Activated naive CD8-positive, alpha-beta T cell treated with anti-CD3 and anti-CD28 coated beads, Interleukin-2, amount 50 U/mL, for 24 hours (primary cell): ENCODE results near the gene PPBP.

Experiments
- ATAC-seq: fragments of 150-1000 bp; cut with Tn5 transposase; one replicate; pipeline ENCODE4 v1.10.0; 2021
- DNase-seq: peaks from one replicate; pipeline ENCODE4 v3.0.0; 2021
- H3K27ac Mint-ChIP-seq: one replicate; pipeline ENCODE4 v1.8.0; 2021; ENCODE audit warnings: mild to moderate bottlenecking, mixed read lengths
- H3K27me3 Mint-ChIP-seq: one replicate; pipeline ENCODE4 v1.8.0; 2021; ENCODE audit warnings: mixed read lengths
- H3K36me3 Mint-ChIP-seq: one replicate; pipeline ENCODE4 v1.8.0; 2021; ENCODE audit warnings: low read depth, mixed read lengths
- H3K4me1 Mint-ChIP-seq: one replicate; pipeline ENCODE4 v1.8.0; 2021; ENCODE audit warnings: mixed read lengths
- H3K4me3 Mint-ChIP-seq: one replicate; pipeline ENCODE4 v1.8.0; 2021; ENCODE audit warnings: mild to moderate bottlenecking, moderate library complexity, mixed read lengths
- H3K9me3 Mint-ChIP-seq: one replicate; pipeline ENCODE4 v1.8.0; 2021; ENCODE audit warnings: mixed read lengths

PPBP gene, protein sequence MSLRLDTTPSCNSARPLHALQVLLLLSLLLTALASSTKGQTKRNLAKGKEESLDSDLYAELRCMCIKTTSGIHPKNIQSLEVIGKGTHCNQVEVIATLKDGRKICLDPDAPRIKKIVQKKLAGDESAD

GRCh38 chr4:73988061-73988460, at the start of gene PPBP:
Gene PPBP, minus strand, starts transcription at chr4:73988190. Its CDS starts 87 bp downstream, at chr4:73988103.
- no peak for ATAC-seq
- peaks cover 2% of the 10 kb centered on the region for H3K27me3 Mint-ChIP-seq
- H3K9me3 Mint-ChIP-seq = peaks cover 3% of the 10 kb centered on the region
- H3K36me3 Mint-ChIP-seq = no peaks in the 10 kb centered on the region
- no peak within 1 kb of the TSS for H3K27ac Mint-ChIP-seq
- DNase-seq = no peak
- H3K4me1 Mint-ChIP-seq = no peaks in the 10 kb centered on the region
- H3K4me3 Mint-ChIP-seq = no peak within 1 kb of the TSS

DNA sequence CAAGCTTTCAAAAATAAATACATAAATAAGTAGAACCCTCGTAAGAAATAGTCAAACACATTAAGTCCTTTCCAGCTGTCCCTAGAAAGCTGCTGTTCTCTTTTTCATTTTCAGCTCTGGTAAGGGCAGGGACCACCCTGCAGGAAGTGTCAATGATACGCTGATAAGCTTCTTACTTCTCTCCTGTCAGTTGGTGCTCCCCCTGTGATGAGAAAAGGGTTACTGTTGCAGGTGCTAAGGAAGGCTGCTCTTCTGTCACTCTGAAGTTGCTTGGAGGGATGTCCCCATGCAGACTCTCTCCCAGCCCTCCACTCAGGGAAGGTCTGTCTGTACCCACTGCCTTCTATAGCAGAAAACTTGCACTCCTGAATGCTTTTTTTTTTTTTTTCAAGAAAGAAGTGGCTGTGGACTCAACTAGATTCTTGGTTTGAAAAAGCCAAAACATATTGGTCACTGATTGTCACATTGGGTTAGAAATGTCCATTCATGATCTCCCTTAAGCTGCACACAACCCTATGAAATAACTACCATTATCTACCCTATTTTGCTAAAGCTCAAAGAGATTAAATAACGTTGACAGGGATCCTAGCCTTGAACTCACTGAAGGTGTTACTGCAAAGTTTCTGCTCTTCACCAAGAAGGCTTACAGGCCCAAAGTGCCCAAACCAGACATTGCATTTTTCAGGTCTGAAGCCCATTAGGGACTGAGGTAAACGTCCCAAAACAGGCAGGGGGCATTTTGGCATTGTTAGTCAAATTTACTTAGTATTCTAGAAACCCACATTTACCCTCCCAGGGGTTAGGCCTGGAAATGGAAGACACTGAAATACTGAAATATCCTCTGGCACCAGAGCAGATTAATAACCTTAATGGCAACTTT, 49.3 kb upstream of the PPBP start:
- Mint-ChIP-seq H3K27me3 (peaks cover 27% of the 10 kb centered on the region), H3K4me3 (peak overlapping the region; percentile 63), H3K4me1 (peaks cover 10% of the 10 kb centered on the region), H3K27ac (no peak overlapping the region), H3K9me3 (no peaks in the 10 kb centered on the region), H3K36me3 (no peaks in the 10 kb centered on the region)
- DNase-seq (no peak), ATAC-seq (peak; percentile 25)

DNA sequence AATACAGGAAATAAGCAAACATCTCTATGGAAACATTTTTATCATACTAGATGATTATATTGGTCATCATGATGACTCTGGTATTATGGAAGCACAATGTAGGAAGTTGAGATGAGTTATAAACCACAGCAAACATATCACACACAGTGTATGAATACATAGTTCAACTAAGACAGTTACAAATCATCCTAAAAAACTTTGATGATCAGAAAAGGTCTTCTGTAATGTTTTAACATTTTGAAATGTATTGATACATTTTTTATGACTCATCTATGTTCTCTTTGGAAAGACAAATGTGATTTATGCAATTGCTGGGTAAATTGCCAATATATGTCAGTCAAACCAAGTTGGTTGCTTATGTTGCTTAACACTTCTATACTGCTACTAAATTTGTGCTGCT, 45.7 kb upstream of the PPBP start:
- Mint-ChIP-seq H3K27me3 (peaks cover 11% of the 10 kb centered on the region), H3K27ac (no peak overlapping the region), H3K4me3 (no peak overlapping the region), H3K36me3 (no peaks in the 10 kb centered on the region), H3K9me3 (no peaks in the 10 kb centered on the region), H3K4me1 (peaks cover 5% of the 10 kb centered on the region)
- ATAC-seq = no peak
- DNase-seq = no peak

- Mint-ChIP-seq H3K9me3 (no peaks in the 10 kb centered on the region), H3K4me1 (no peaks in the 10 kb centered on the region), H3K4me3 (no peak overlapping the region), H3K27me3 (peaks cover 3% of the 10 kb centered on the region), H3K36me3 (no peaks in the 10 kb centered on the region), H3K27ac (no peak overlapping the region)
- DNase-seq (no peak), ATAC-seq (no peak)
These were observed 44.1 kb upstream of the PPBP start for GRCh38 chr4:74032064-74032463.

DNA sequence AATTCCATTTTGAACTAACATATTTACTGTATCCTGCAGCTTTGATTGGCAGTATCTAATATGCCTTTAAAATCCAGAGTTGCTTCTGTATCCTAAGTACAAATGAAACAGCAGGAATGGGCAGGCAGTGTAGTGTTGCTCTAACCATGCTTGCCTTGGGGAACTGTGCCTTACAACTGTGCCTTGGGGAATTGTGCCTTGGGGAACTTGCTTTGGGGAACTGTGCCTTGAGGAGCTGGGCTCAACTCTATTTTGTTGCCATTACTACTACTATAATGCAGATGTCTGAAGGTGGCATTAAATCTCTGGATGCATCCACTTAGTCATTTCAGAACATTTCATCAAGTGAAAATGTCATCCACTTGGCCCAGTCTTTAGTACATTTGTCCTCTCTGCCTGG, 43.6 kb upstream of the PPBP start:
- ATAC-seq (no peak), DNase-seq (no peak)
- H3K36me3 Mint-ChIP-seq = no peaks in the 10 kb centered on the region
- no peaks in the 10 kb centered on the region for H3K4me1 Mint-ChIP-seq
- H3K9me3 Mint-ChIP-seq = peaks cover 3% of the 10 kb centered on the region
- peaks cover 3% of the 10 kb centered on the region for H3K27me3 Mint-ChIP-seq
- no peak overlapping the region for H3K4me3 Mint-ChIP-seq
- no peak overlapping the region for H3K27ac Mint-ChIP-seq

- no peaks in the 10 kb centered on the region for H3K27me3 Mint-ChIP-seq
- ATAC-seq (no peak), DNase-seq (no peak)
- no peak overlapping the region for H3K27ac Mint-ChIP-seq
- no peak overlapping the region for H3K4me3 Mint-ChIP-seq
- H3K4me1 Mint-ChIP-seq = no peaks in the 10 kb centered on the region
- H3K36me3 Mint-ChIP-seq = no peaks in the 10 kb centered on the region
- peaks cover 8% of the 10 kb centered on the region for H3K9me3 Mint-ChIP-seq
These were observed 42.3 kb upstream of the PPBP start for GRCh38 chr4:74030285-74030684.

GRCh38 chr4:74028504-74028903, 40.5 kb upstream of the PPBP start:
- Mint-ChIP-seq H3K27ac (no peak overlapping the region), H3K27me3 (no peaks in the 10 kb centered on the region), H3K36me3 (no peaks in the 10 kb centered on the region), H3K4me1 (no peaks in the 10 kb centered on the region), H3K9me3 (peaks cover 8% of the 10 kb centered on the region), H3K4me3 (no peak overlapping the region)
- DNase-seq (no peak), ATAC-seq (no peak)

DNA sequence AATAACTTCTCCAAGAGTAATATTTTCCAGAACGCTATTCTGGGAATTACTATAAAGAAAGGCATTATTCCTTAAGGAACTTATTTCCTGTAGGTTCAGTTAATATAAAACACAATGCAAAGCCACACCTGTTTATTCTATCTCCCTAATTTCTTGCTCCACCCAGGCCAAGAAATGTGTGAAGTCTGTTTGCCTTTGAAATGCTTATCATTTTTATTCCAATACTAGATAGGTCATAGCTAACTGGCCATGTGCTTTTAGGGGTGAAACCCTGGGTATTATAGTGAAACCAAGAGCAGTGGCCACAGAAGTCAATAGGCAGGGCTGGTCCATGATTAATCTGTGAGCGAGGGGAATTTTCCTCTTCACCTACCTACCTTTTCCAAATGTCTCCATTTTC, 35.7 kb upstream of the PPBP start:
- H3K36me3 Mint-ChIP-seq = no peaks in the 10 kb centered on the region
- DNase-seq (no peak), ATAC-seq (no peak)
- H3K27ac Mint-ChIP-seq = no peak overlapping the region
- H3K4me1 Mint-ChIP-seq = peaks cover 2% of the 10 kb centered on the region
- H3K27me3 Mint-ChIP-seq = no peaks in the 10 kb centered on the region
- peaks cover 8% of the 10 kb centered on the region for H3K9me3 Mint-ChIP-seq
- H3K4me3 Mint-ChIP-seq = no peak overlapping the region

GRCh38 chr4:74021601-74022000, 33.6 kb upstream of the PPBP start:
- Mint-ChIP-seq H3K4me1 (peaks cover 6% of the 10 kb centered on the region), H3K36me3 (no peaks in the 10 kb centered on the region), H3K27me3 (peaks cover 2% of the 10 kb centered on the region), H3K27ac (no peak overlapping the region), H3K9me3 (peaks cover 5% of the 10 kb centered on the region), H3K4me3 (no peak overlapping the region)
- ATAC-seq = no peak
- no peak for DNase-seq

DNA sequence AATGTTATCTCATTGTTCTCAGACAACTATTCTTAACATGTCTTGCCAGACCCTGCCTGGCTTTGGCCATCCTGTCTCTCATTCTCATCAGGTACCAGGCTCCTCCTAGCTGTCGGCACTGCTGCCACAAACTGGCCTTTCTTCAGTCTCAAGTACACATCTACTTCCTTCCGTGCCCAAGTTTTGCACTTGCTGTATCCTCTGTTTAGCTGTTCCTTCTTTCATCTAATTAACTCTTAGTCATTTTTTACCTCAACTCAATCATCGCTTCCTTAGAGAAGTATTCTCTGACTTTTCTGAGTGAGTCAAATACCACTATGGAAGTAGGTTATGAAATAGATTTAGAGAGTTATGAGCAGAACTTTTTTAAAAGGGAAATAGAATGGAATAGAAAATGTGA, 30.8 kb upstream of the PPBP start:
- Mint-ChIP-seq H3K27ac (peak overlapping the region; percentile 12), H3K27me3 (peaks cover 2% of the 10 kb centered on the region), H3K9me3 (no peaks in the 10 kb centered on the region), H3K4me3 (no peak overlapping the region), H3K36me3 (no peaks in the 10 kb centered on the region), H3K4me1 (peaks cover 20% of the 10 kb centered on the region)
- ATAC-seq (no peak), DNase-seq (no peak)

GRCh38 chr4:74018116-74018515, 30.1 kb upstream of the PPBP start:
- peaks cover 2% of the 10 kb centered on the region for H3K27me3 Mint-ChIP-seq
- DNase-seq (no peak), ATAC-seq (no peak)
- H3K4me3 Mint-ChIP-seq = no peak overlapping the region
- peaks cover 20% of the 10 kb centered on the region for H3K4me1 Mint-ChIP-seq
- no peaks in the 10 kb centered on the region for H3K9me3 Mint-ChIP-seq
- H3K27ac Mint-ChIP-seq = no peak overlapping the region
- no peaks in the 10 kb centered on the region for H3K36me3 Mint-ChIP-seq

GRCh38 chr4:74016068-74016467, 28.1 kb upstream of the PPBP start:
- DNase-seq = no peak
- ATAC-seq = peak; percentile 69
- H3K4me1 Mint-ChIP-seq = peaks cover 20% of the 10 kb centered on the region

GRCh38 chr4:74015126-74015780, 27.3 kb upstream of the PPBP start:
- Mint-ChIP-seq H3K27me3 (peaks cover 2% of the 10 kb centered on the region), H3K27ac (no peak overlapping the region), H3K4me1 (peaks cover 20% of the 10 kb centered on the region), H3K4me3 (no peak overlapping the region), H3K9me3 (no peaks in the 10 kb centered on the region), H3K36me3 (no peaks in the 10 kb centered on the region)
- ATAC-seq = no peak
- no peak for DNase-seq

More at GRCh38 chr4:74016068-74016467, 28.1 kb upstream of the PPBP start:
- Mint-ChIP-seq H3K27me3 (peaks cover 2% of the 10 kb centered on the region), H3K9me3 (no peaks in the 10 kb centered on the region), H3K4me3 (no peak overlapping the region), H3K36me3 (no peaks in the 10 kb centered on the region), H3K27ac (peak overlapping the region; percentile 9)

DNA sequence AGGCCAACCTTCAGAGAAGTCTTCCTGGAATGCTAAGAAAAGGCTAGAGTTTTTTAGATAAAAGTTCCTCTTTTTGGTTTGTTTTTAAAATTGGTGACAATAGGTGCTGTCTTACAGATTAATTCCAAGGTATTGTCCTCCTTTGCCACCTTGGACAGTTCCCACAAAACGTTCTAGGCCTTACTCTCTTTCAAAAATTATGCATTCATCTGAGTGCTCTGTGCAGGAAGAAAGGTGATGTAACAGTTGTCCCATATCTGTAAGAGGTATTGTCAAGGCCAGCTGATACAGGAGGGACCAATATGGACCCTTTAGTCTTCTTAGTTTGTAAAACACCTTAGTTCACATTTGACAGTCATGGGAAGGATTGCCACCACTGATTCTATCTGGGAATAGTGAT, 26.3 kb upstream of the PPBP start:
- H3K9me3 Mint-ChIP-seq = no peaks in the 10 kb centered on the region
- H3K27ac Mint-ChIP-seq = no peak overlapping the region
- H3K27me3 Mint-ChIP-seq = peaks cover 2% of the 10 kb centered on the region
- DNase-seq (no peak), ATAC-seq (no peak)
- no peak overlapping the region for H3K4me3 Mint-ChIP-seq
- H3K36me3 Mint-ChIP-seq = no peaks in the 10 kb centered on the region
- H3K4me1 Mint-ChIP-seq = peaks cover 20% of the 10 kb centered on the region

DNA sequence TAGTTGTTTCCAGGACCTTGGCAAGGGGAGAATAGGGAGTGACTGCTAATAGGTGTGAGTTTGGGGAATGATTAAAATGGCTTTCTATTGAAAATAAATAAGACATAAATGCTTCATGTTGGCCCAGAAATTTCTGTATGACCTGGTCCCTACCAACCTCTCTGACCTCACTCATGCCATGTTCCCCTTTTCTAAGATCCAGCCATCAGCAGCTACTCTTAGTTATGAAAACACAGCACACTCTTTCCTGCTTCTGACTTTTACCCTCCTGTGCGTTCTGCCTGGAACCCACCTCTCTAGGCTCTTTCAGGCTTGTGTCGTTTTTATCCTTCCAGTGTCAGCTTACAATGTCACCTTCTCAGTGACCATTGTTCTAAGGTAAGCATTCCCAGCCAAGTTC, 25.3 kb upstream of the PPBP start:
- H3K4me3 Mint-ChIP-seq = no peak overlapping the region
- ATAC-seq (no peak), DNase-seq (no peak)
- peaks cover 16% of the 10 kb centered on the region for H3K4me1 Mint-ChIP-seq
- H3K36me3 Mint-ChIP-seq = no peaks in the 10 kb centered on the region
- no peak overlapping the region for H3K27ac Mint-ChIP-seq
- peaks cover 2% of the 10 kb centered on the region for H3K27me3 Mint-ChIP-seq
- no peaks in the 10 kb centered on the region for H3K9me3 Mint-ChIP-seq
